Chondrocyte (in vitro differentiated cells): ENCODE results near the gene PGM1. TPM values are rescaled to one million over a fixed set of nuclear protein-coding genes. Genes with fewer than 3 reads are reported as not detected.

Experiments used
- DNase-seq: peaks from one replicate; pipeline ENCODE4 v3.0.0; 2021; ENCODE audit warnings: mixed read lengths, low spot score
- H3K27ac Mint-ChIP-seq: one replicate; pipeline ENCODE4 v1.8.0; 2021; ENCODE audit warnings: mild to moderate bottlenecking, moderate library complexity, mixed read lengths; ENCODE audit not compliant: unreplicated experiment
- H3K27me3 Mint-ChIP-seq: 2 replicates; pipeline ENCODE4 v1.8.0; 2021; ENCODE audit warnings: low read depth, mixed read lengths
- H3K36me3 Mint-ChIP-seq: 2 replicates; pipeline ENCODE4 v1.8.0; 2021; ENCODE audit warnings: low read depth, mixed read lengths
- H3K4me1 Mint-ChIP-seq: 2 replicates; pipeline ENCODE4 v1.8.0; 2021; ENCODE audit warnings: low read depth, mild to moderate bottlenecking, mixed read lengths
- H3K4me3 Mint-ChIP-seq: one replicate; pipeline ENCODE4 v1.8.0; 2021; ENCODE audit warnings: mild to moderate bottlenecking, moderate library complexity, mixed read lengths; ENCODE audit not compliant: unreplicated experiment
- H3K9me3 Mint-ChIP-seq: 2 replicates; pipeline ENCODE4 v1.8.0; 2021; ENCODE audit warnings: low read depth, mixed read lengths
- CTCF ChIP-seq: fragments of 200-600 bp; sonication (generic); IDR thresholded peaks from 2 replicates; pipeline ENCODE4 v1.5.0; 2021; ENCODE audit warnings: antibody characterized with exemption, mild to moderate bottlenecking, moderate library complexity
- total RNA-seq: library from RNA; stranded (reverse); gene quantifications from 3 replicates; pipeline ENCODE4 v1.2.1, GENCODE V29; 2021

PGM1 gene
- total RNA-seq, 1 donor from 2014 or later: 111 TPM

GRCh38 chr1:63686696-63687095 is 93.5 kb downstream of the PGM1 start:
- no peak for TF ChIP-seq CTCF
- Mint-ChIP-seq H3K4me3 (no peak overlapping the region), H3K27ac (peak overlapping the region; percentile 25), H3K4me1 (peaks cover 33% of the 10 kb centered on the region), H3K9me3 (no peaks in the 10 kb centered on the region), H3K27me3 (no peaks in the 10 kb centered on the region), H3K36me3 (peaks cover 3% of the 10 kb centered on the region)
- DNase-seq: no peak

- H3K9me3 Mint-ChIP-seq: no peaks in the 10 kb centered on the region
- DNase-seq: no peak
- H3K27ac Mint-ChIP-seq: peak overlapping the region; percentile 85
- TF ChIP-seq CTCF: no peak
- peaks cover 46% of the 10 kb centered on the region for H3K4me1 Mint-ChIP-seq
- no peak overlapping the region for H3K4me3 Mint-ChIP-seq
- no peaks in the 10 kb centered on the region for H3K36me3 Mint-ChIP-seq
- no peaks in the 10 kb centered on the region for H3K27me3 Mint-ChIP-seq
Observed at GRCh38 chr1:63688302-63688890, 95.2 kb downstream of the PGM1 start.

GRCh38 chr1:63690966-63691700 is 97.9 kb downstream of the PGM1 start:
- peak overlapping the region; percentile 76 for H3K27ac Mint-ChIP-seq

GRCh38 chr1:63691701-63692425 is 98.7 kb downstream of the PGM1 start:
- Mint-ChIP-seq H3K36me3 (no peaks in the 10 kb centered on the region), H3K9me3 (no peaks in the 10 kb centered on the region), H3K4me1 (peaks cover 61% of the 10 kb centered on the region), H3K27me3 (no peaks in the 10 kb centered on the region), H3K27ac (peak overlapping the region; percentile 83), H3K4me3 (no peak overlapping the region)
- peak; percentile 96 for TF ChIP-seq CTCF
- no peak for DNase-seq

More at GRCh38 chr1:63690966-63691700, 97.9 kb downstream of the PGM1 start:
- Mint-ChIP-seq H3K9me3 (no peaks in the 10 kb centered on the region), H3K27me3 (no peaks in the 10 kb centered on the region), H3K4me3 (no peak overlapping the region), H3K36me3 (no peaks in the 10 kb centered on the region), H3K4me1 (peaks cover 61% of the 10 kb centered on the region)
- no peak for TF ChIP-seq CTCF
- DNase-seq: no peak

- no peak for DNase-seq
- H3K4me1 Mint-ChIP-seq: peaks cover 53% of the 10 kb centered on the region
- H3K27me3 Mint-ChIP-seq: no peaks in the 10 kb centered on the region
- H3K36me3 Mint-ChIP-seq: no peaks in the 10 kb centered on the region
- H3K9me3 Mint-ChIP-seq: no peaks in the 10 kb centered on the region
- peak overlapping the region; percentile 80 for H3K27ac Mint-ChIP-seq
- no peak for TF ChIP-seq CTCF
- no peak overlapping the region for H3K4me3 Mint-ChIP-seq
Observed at GRCh38 chr1:63693944-63694571, 100.8 kb downstream of the PGM1 start.
